CD4-positive, alpha-beta T cell treated with Interleukin-6 at 100 ng/mL for 8 hours (primary cell): ENCODE results near the gene DPH6.
"Not testable (repeated sequence)": the region's sequence is repeated elsewhere in the genome, so short reads cannot be mapped to it uniquely, and the experiment has no call there.

Experiments used
- DNase-seq: peaks from one replicate; pipeline ENCODE4 v3.0.0-alpha.2; 2020; ENCODE audit warnings: mixed read lengths, low spot score

DPH6 gene

GRCh38 chr15:35485411-35485810 is 60.6 kb downstream of the DPH6 start:
- DNase-seq, result no peak

DNA sequence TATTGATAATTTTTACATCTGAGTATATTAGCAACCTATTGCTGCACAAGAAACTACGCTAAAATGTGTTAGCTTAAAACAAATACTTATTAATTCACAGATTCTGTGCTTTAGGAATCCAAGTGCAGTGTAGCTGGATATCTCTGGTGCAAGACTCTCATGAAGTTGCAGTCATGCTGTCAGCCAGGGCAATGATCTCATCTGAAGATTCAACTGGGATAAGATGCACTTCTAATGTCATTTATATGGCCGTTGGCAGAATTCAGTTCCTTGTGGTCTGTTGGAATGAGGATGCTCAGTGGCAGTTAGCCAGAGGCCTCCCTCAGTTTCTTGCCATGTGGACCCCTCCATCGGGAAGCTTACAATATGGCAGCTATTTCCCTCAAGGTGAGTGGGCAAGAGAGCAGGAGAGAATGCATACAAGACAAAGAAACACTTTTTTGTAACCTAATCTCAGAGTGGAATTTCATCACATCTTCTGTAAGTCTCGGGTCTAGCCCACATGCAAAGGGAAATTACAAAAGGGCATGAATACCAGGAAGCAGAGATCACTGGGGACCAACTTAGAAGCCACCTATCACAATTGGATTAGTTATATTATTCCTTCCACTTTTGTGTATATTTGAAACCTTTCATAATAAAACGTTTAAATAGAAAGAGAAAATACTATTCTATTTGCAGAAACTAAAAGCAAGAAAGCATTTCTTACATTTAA is 61.6 kb downstream of the DPH6 start:
- DNase-seq, result no peak

- DNase-seq, result no peak
Observed at GRCh38 chr15:35481992-35482391, 64.0 kb downstream of the DPH6 start.

DNA sequence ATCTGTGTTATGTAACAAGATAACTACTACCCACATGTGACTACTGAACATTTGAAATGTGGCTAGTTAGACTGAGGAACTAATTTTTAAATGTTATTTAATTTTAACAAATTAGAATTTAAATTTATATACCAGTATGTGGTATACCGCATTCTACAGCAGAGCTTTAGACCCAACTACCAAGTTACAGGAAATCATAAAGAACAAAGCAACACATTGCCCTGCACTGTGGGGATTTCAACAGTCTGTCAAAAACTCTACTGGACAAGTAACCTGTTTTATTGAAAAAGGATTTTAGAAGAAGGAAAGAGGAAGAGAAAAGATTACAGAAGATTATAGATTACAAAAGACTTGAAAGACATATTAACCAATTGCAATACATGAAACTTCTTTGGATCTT is 64.9 kb downstream of the DPH6 start:
- no peak for DNase-seq

DNA sequence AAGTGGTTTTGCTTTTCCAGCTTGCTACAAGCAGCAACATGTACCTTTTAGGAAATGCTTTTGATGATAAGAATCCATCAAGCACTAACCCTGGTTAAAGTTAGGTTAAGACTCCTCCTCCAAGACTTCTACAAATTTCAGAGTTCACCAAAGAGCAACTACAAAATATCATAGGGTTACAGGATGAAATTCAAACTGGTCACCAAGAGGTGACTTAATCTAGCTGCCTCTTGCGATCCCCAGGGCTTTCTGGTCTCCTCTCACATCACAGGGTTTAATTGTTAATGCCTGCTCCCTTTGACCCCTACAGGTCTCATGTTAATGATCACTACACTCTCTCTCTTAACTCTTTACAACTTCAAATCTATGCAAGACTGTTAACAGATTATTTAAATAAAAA is 66.5 kb downstream of the DPH6 start:
- DNase-seq, result no peak

GRCh38 chr15:35477312-35478262 is 68.4 kb downstream of the DPH6 start:
- no peak for DNase-seq

DNA sequence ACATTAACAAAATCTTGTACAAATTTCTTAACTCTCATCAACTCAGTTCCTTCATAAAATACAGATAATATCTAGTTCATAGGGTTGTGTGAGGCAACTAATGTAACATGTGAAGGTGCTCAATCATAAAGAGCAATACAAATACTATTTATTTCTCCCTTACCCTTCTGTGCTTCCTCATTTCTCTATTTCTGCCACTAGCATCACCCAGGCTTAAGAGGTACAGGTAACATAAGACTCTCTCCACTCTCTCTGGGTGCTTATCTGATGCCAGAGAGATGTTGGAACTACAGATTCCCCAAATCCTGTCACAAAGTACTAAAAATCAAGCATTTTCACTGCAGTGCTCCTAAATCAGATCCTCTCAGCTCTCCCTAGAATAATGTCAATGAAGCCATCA is 74.9 kb downstream of the DPH6 start:
- DNase-seq, result no peak

DNA sequence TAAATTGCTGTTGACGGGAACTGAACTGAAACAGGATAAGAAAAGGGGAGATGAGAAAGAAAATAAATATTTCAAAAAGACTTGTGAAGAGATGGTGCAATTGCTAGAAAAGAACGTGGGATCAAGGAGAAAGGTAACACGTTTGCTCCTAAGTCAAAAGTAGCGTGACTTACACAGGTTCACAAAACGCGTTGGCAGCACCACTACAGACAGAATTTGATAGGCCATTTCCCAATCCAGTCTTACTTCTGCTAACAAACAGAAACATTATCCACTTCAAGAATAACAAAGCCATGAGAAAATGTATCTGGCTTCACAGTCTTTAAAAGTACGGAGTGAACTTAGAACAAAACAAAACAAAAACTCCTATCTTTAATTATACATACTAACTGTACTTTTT is 75.5 kb downstream of the DPH6 start:
- no peak for DNase-seq

- no peak for DNase-seq
Observed at GRCh38 chr15:35466476-35466875, 79.5 kb downstream of the DPH6 start.

DNA sequence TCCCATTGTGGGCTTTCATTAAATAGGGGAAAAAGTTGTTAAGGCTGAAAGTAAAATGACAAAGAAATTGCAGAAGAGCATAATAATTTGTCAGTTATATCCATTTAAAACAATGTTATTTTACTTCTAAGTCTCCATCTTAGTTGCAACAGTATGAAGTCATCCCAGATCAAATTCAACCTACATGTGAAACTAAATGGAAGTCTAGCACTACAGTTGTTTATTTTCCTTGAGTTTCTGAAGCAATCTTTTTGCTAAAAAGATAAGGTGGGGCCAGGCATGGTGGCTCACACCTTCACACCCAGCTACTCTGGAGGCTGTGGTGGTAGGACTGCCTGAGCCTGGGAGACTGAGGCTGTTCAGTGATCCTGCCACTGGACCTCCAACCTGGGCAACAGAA is 80.2 kb downstream of the DPH6 start:
- no peak for DNase-seq

DNA sequence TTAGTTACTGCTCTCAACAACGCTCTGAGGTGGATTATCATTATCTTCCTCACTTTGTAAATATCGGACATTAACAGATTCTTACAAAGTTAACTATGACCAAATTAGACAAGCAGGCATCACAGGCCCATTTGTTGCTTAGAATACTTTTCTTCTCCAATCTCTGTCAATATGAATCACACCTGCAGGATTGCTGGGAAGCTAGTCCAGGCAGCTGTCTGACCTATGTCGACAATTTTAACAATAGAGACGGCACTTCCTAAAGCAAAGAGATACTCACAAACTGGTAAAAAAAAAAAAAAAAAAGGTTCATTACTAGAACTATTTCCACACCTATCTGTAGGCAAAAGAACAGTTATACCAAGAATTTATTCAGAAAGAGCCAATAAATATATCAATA is 85.3 kb downstream of the DPH6 start:
- no peak for DNase-seq

GRCh38 chr15:35458176-35458856 is 87.6 kb downstream of the DPH6 start:
- no peak for DNase-seq

GRCh38 chr15:35455201-35455600 is 90.8 kb downstream of the DPH6 start:
- no peak for DNase-seq

- DNase-seq, result no peak
Observed at GRCh38 chr15:35450492-35450891, 95.5 kb downstream of the DPH6 start.

DNA sequence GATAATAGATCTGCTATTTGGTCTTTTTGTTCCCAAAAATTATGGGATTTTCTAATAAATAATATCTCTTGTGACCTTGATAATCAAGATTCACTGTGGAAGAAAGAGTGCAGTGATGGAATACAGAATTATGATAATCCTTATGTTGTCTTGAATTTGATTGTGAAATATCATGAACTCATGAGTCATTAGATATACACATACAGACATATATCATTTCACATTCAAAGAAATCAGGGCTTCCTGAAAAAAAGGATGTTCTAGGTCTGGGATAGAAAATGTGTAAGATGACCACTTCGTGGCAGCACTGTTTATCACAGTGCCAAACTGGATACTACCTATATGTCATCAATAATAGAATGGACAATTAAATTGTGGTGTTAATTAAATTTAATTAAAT is 97.7 kb downstream of the DPH6 start:
- no peak for DNase-seq

- no peak for DNase-seq
Observed at GRCh38 chr15:35445891-35446290, 100.1 kb downstream of the DPH6 start.

DNA sequence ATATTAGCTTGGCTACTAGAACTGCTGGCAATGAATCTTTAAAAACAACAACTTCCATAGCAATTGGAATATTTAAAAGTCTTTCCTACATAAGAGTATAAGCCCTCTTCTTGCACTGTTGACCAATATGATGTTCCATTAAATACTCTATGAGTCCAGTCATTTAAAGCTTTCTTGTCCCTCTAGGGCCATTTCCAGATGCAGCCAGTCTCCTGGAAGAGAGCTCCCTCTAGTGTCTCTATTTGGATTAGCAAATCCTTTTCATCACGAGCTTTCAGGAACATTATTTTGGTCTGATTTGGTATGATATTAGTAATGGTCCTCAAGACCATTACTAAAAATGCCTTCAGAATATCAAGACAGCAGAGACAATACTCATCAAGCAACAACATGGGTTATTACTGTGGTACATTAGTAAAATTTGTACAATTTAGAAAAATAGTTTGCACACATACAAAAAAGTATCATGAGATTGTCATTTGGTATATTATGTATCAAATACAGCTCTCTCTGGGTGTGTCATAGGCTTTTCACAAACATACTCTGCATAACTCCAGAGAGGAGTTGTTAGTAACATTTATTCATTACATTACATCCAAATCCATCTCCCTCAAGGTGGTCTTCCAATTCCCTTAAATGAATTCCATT is 101.3 kb downstream of the DPH6 start:
- peak; percentile 6 for DNase-seq

DNA sequence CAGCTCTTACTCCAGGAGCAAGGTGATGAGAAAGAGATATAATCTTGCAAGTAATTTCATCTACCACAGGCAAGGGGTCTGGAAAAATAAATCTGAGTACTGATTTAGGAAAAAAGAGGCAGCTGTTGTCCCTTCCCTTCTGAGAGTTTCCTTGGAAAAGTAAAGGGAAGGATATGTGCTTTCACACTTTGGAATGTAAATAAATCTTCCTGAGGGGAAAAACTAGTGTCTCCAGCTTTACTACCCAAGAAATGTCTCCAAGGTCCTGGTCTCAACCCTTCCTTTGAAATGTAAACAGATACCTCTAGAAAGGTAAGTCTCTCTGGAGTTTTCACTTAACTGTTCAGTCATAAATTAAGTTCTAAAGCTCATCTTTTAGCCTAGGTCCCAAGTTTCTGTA is 102.6 kb downstream of the DPH6 start:
- no peak for DNase-seq

- no peak for DNase-seq
Observed at GRCh38 chr15:35442742-35443141, 103.2 kb downstream of the DPH6 start.

DNA sequence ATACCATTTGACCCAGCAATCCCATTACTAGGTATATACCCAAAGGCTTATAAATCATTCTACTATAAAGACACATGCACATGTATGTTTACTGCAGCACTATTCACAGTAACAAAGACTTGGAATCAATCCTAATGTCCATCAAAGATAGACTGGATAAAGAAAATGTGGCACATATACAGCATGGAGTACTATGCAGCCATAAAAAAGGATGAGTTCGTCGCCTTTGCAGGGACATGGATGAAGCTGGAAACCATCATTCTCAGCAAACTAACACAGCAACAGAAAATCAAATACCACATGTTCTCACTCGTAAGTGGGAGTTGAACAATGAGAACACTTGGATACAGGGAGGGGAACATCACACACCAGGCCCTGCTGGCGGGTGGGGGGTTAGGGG is 104.7 kb downstream of the DPH6 start:
- not testable (repeated sequence) for DNase-seq

DNA sequence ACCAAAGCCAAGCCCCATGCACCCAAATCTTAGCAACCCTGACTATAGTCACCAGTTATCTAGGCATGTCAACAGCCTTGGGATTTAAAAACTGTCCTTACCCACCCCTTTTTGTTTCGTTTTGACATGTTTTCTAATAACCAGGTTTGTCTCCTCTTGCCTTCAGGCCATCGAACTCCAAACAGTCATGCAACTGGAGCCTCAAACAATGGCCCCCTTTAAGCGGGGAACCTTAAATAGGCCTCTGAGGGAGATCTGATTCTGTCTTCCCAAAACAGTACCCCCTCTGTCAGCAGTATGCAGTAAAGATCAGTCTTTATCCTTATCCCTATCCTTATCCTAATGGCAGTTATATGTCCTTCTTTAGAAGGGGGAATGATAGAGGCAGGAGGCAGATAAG is 105.7 kb downstream of the DPH6 start:
- DNase-seq, result no peak

DNA sequence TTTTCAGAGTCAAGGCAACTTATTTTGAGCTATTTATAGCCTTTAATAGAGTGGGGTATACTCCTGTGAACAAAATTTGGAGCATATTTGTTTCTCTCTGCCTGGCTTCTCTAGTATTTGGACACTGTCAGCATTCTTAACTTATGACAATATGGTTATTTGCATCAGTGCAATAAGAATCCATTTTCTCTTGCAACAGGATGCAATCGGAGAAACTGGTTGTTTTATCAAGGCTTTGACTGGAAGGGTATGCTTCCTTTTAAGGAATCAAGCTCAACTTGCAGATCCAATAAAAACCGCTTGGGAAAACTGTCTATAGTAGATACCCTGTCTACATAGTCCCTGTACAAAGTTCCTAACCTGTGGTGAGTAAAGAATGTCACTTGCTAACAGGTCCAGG is 106.7 kb downstream of the DPH6 start:
- DNase-seq, result no peak
